GM18861 (cell line): ENCODE results near the gene BPIFB2.

Source experiments
- ATAC-seq: cut with Tn5 transposase; IDR thresholded peaks from one replicate; pipeline ENCODE4 v1.9.1; 2021; ENCODE audit not compliant: unreplicated experiment

Gene BPIFB2

GRCh38 chr20:33020278-33021161 is 13.0 kb downstream of the BPIFB2 start:
- no peak for ATAC-seq

DNA sequence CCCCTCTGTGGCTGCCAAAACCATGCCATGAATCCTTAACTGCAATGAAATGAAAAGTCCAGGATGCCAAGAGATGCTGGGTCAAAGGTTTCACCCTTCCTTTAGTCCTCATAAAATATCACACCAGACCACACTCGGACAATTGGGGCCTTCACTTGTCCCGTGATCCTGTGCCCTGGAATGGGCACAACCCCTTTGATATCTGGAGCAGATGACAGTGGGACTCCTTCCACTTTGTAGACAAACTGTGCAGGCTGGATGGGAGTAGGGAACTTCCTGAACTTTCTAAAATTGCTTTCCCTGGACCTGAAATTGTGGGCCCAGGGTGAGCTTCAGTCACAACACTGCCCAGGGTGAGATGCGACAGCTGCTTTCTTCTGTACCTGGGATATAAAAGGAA is 14.4 kb downstream of the BPIFB2 start:
- no peak for ATAC-seq

DNA sequence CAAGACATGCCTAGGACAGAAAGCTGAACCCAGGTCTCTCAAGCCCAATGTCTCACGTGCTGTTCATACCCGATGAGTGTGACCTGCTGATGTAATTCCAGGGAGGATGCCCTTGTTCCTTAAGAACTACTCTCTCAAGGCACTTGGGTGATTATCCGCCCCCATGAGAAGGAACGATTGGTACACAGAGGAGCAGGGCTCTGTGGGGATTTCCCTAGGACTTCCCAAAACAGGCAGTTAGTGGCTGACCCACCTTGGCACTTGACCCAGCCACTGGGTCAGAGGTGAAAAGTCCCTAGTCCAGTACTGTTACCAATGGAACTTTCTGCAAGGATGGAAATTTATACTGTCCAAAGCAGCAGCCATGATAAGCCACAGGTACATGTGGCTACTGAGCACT is 14.8 kb downstream of the BPIFB2 start:
- no peak for ATAC-seq

- no peak for ATAC-seq
These were observed 15.4 kb downstream of the BPIFB2 start for GRCh38 chr20:33022694-33023438.

GRCh38 chr20:33023439-33024242 is 16.1 kb downstream of the BPIFB2 start:
- ATAC-seq, result no peak

GRCh38 chr20:33024243-33024560 is 16.7 kb downstream of the BPIFB2 start:
- ATAC-seq, result no peak

GRCh38 chr20:33024609-33025317 is 17.3 kb downstream of the BPIFB2 start:
- no peak for ATAC-seq

DNA sequence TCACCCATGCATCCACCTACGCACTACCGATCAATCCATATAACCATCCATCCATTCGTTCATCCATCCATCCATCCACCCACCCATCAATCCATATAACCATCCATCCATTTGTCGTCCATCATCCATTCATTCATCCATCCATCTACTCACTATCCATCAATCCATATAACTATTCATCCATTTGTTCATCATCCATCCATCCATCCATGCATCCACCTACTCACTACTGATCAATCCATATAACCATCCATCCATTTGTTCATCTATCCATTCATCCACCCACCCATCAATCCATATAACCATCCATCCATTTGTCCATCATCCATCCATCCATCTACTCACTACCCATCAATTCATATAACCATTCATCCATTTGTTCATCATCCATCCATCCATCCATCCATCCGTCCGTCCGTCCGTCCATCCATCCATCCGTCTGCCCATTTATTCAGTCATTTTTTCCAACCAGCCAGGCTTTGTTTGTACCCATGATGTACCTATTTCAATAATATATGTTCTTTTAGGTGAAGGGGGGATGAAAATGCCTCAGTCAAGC is 17.9 kb downstream of the BPIFB2 start:
- ATAC-seq, result no peak

GRCh38 chr20:33026072-33026778 is 18.7 kb downstream of the BPIFB2 start:
- ATAC-seq, result no peak

GRCh38 chr20:33026779-33027759 is 19.6 kb downstream of the BPIFB2 start:
- no peak for ATAC-seq

- no peak for ATAC-seq
These were observed 20.6 kb downstream of the BPIFB2 start for GRCh38 chr20:33027769-33028751.

GRCh38 chr20:33028875-33029274 is 21.4 kb downstream of the BPIFB2 start:
- no peak for ATAC-seq

GRCh38 chr20:33030076-33030475 is 22.6 kb downstream of the BPIFB2 start:
- ATAC-seq, result no peak

DNA sequence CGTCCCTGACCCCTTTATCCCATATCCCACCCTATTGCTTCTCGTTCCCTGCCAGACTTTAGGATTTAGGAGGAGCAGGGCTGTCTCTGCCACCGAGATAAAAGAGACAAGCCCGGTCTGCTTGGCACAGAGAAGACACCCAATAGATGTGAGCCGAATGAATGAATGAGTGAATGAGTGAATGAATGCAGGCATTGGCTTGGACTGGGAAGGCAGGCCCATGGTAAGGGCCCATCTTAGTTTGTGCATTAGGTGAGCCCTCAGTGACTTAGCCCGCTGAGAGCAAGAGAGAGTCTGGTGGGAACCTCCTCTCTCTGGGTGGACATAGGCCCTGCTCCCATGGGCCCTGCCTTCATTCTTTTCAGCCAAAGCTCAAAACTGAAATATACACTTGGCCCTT is 23.1 kb downstream of the BPIFB2 start:
- ATAC-seq, result no peak

DNA sequence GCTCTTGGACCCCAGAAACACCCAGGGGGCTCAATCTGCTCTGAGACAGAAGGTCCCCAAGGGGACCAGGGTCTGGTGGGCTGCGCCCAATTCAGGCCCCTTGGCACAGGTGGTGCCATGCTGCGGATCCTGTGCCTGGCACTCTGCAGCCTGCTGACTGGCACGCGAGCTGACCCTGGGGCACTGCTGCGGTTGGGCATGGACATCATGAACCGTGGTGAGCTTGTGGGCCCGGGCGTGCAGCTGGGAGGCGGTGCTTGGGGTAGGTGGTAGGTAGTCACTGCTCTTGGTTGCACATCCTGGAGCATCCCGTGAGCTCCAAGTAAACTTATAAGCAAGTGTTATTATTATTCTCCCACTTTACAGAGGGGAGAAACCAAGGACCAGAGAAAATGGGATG is 24.0 kb downstream of the BPIFB2 start, which contains the start of gene BPIFB6:
Gene BPIFB6, plus strand, starts transcription at position 118 of the 400 bp plus-strand sequence. Its CDS starts 0 bp downstream, at position 118.
- no peak for ATAC-seq

- ATAC-seq, result no peak
These were observed 25.1 kb downstream of the BPIFB2 start for GRCh38 chr20:33032555-33032954.

DNA sequence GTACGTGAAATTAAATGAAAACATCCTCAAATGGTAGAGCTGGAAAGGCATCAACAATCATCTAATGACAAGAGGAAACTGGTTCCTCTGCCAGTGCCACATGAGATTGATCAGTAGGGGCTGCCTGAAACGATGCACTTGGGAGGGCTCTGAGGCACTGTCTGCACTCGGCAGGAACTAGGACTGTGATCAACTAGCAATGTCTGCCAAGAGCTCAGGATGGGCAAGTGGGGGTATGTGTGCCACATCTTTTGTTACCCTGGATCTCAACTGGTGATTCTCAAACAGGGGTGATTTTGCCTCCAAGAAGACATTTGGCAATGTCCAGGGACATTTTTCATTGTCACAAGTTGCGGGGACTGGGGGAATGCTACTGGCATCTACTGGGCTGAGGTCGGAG is 25.9 kb downstream of the BPIFB2 start:
- ATAC-seq, result no peak
